GM20000 (cell line): ENCODE results near the gene ZBTB40.

ENCODE experiments used
- DNase-seq: peaks from one replicate; pipeline ENCODE4 v3.0.0; 2012; ENCODE audit warnings: low spot score
- CTCF ChIP-seq: IDR thresholded peaks from 2 replicates; pipeline ENCODE4 v1.5.1; 2012; ENCODE audit warnings: mild to moderate bottlenecking, control low read depth; ENCODE audit errors: extremely low read depth, missing control alignments

ZBTB40 gene

GRCh38 chr1:22503721-22504410, 52.2 kb downstream of the ZBTB40 start:
- no peak for DNase-seq
- TF ChIP-seq CTCF: no peak

GRCh38 chr1:22506130-22506692, 54.6 kb downstream of the ZBTB40 start:
- no peak for DNase-seq
- no peak for TF ChIP-seq CTCF

- TF ChIP-seq CTCF: no peak
- DNase-seq: no peak
Measured at GRCh38 chr1:22507587-22507986, 55.9 kb downstream of the ZBTB40 start.

GRCh38 chr1:22508329-22508728, 56.7 kb downstream of the ZBTB40 start:
- no peak for DNase-seq
- TF ChIP-seq CTCF: no peak

- no peak for DNase-seq
- no peak for TF ChIP-seq CTCF
Measured at GRCh38 chr1:22508991-22509390, 57.3 kb downstream of the ZBTB40 start.

- no peak for DNase-seq
- no peak for TF ChIP-seq CTCF
Measured at GRCh38 chr1:22509815-22510214, 58.2 kb downstream of the ZBTB40 start.

GRCh38 chr1:22512873-22513272, 61.2 kb downstream of the ZBTB40 start:
- no peak for TF ChIP-seq CTCF

More at GRCh38 chr1:22512873-22513272, 61.2 kb downstream of the ZBTB40 start:
- no peak for DNase-seq
